ENCODE data around the gene DUSP3. TPM values are rescaled to one million over a fixed set of nuclear protein-coding genes. Genes with fewer than 3 reads are reported as not detected.
A peak's percentile ranks its signal among the peaks of the same experiment; 100 is the strongest.

DUSP3 gene
- total and polyA plus RNA-seq, 2 of the 13 experiments (the other 11 are each of a cell fraction or from before 2014, with no cell fraction given) = 60.0 to 71.5 TPM

- in situ Hi-C loops (cut with HindIII; ENCODE audit: extremely low pct_ligation_motif_present, low pct_unique_long_range_greater_than_20kb) (no loop called here), intact Hi-C loops (cut with micrococcal nuclease; ENCODE audit: unreplicated experiment) (no loop called here)
- H3K4me3 ChIP-seq (replicated peaks in 1 of 3; ENCODE audit: insufficient read depth in 1 of 3, low read depth in 2 of 3, low read length in 3 of 3) = no peak overlapping the region
- FAIRE-seq (no peak), ATAC-seq (no peak; the same call in 2 of the 3 replicates), DNase-seq (ENCODE audit: low spot score) (peak; percentile 17)
- no TSS peak for BruUV-seq (replicated peaks)
- no peak overlapping the region for H3K4me2 ChIP-seq (ENCODE audit: low read depth, low read length)
- H3K9me3 ChIP-seq (ENCODE audit: low read length) = no peaks in the 10 kb centered on the region
- H3K4me1 ChIP-seq (ENCODE audit: insufficient read depth, low read length) = peaks cover 15% of the 10 kb centered on the region
- H3K27ac ChIP-seq (ENCODE audit: extremely low read length, insufficient read depth, low read length) = no peak overlapping the region
- H2AFZ ChIP-seq (ENCODE audit: low read length) = no peak overlapping the region
- H3K9ac ChIP-seq (ENCODE audit: insufficient read depth, low read depth, low read length) = no peak overlapping the region
- peaks cover 3 to 54% of the 10 kb centered on the region in 2 experiments; a peak in 4 of 5 replicates for H3K27me3 ChIP-seq (ENCODE audit: control insufficient read depth in 1 of 2, insufficient read depth in 2 of 2, low read length in 2 of 2)
- TF ChIP-seq ATF7 (IDR thresholded peaks at IDR 0.05) = no peak
- TF ChIP-seq ATF7 (CRISPR knock-in tag; IDR thresholded peaks at IDR 0.05) = no peak
- TF ChIP-seq PRDM10 (CRISPR knock-in tag; IDR thresholded peaks at IDR 0.05; ENCODE audit: low read depth) = 0 out of 2 replicates have a peak, but pooled peaks have one; percentile 56
- TF ChIP-seq, protein P1, sequence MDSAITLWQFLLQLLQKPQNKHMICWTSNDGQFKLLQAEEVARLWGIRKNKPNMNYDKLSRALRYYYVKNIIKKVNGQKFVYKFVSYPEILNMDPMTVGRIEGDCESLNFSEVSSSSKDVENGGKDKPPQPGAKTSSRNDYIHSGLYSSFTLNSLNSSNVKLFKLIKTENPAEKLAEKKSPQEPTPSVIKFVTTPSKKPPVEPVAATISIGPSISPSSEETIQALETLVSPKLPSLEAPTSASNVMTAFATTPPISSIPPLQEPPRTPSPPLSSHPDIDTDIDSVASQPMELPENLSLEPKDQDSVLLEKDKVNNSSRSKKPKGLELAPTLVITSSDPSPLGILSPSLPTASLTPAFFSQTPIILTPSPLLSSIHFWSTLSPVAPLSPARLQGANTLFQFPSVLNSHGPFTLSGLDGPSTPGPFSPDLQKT (CRISPR knock-in tag; IDR thresholded peaks at IDR 0.05; ENCODE audit: borderline replicate concordance) = no peak
- no peak for TF ChIP-seq KLF6 (CRISPR knock-in tag; IDR thresholded peaks at IDR 0.05)
- no peak for TF ChIP-seq ZNF17 (CRISPR knock-in tag; IDR thresholded peaks at IDR 0.05)
- peak; percentile 83 for TF ChIP-seq FOSL2 (CRISPR knock-in tag; IDR thresholded peaks at IDR 0.05)
- TF ChIP-seq PITX1 (CRISPR knock-in tag; IDR thresholded peaks at IDR 0.05) = no peak
- no peak for TF ChIP-seq TBX2 (CRISPR knock-in tag; IDR thresholded peaks at IDR 0.05; ENCODE audit: borderline replicate concordance)
- no peak for TF ChIP-seq REXO4 (CRISPR knock-in tag; IDR thresholded peaks at IDR 0.05; ENCODE audit: borderline replicate concordance)
- ChIA-PET CTCF (ENCODE audit: low intra/inter-chr PET ratio, low total read pairs) (no interaction called here), POLR2A (no interaction called here)
- H3K36me3 ChIP-seq (replicated peaks in 1 of 2; ENCODE audit: control insufficient read depth in 1 of 2, insufficient read depth in 2 of 2, low read length in 2 of 2) = no peaks in the 10 kb centered on the region
- no peaks in the 10 kb centered on the region for H3K79me2 ChIP-seq (ENCODE audit: insufficient read depth, low read length)
- WGBS (ENCODE audit: low lambda C conversion rate) = 8% methylated on average over 6 of the region's 6 CpGs
- H4K20me1 ChIP-seq (ENCODE audit: insufficient read depth, low read length) = no peaks in the 10 kb centered on the region
Measured at GRCh38 chr17:43723697-43724359, 54.9 kb downstream of the DUSP3 start.
